GM12875 (cell line): ENCODE measurements around the gene MED22.

Source experiments
- H3K4me3 ChIP-seq: one replicate; pipeline ENCODE4 v1.5.1; 2011; ENCODE audit warnings: low read depth, low read length, control low read depth
- TF ChIP-seq, protein P1 (sequence below): IDR thresholded peaks from 2 replicates; pipeline ENCODE4 v1.5.1; 2011; ENCODE audit warnings: low read depth, mild to moderate bottlenecking, control low read depth, inconsistent platforms, low read length, moderate library complexity, borderline replicate concordance; ENCODE audit not compliant: insufficient read depth

MED22 gene

DNA sequence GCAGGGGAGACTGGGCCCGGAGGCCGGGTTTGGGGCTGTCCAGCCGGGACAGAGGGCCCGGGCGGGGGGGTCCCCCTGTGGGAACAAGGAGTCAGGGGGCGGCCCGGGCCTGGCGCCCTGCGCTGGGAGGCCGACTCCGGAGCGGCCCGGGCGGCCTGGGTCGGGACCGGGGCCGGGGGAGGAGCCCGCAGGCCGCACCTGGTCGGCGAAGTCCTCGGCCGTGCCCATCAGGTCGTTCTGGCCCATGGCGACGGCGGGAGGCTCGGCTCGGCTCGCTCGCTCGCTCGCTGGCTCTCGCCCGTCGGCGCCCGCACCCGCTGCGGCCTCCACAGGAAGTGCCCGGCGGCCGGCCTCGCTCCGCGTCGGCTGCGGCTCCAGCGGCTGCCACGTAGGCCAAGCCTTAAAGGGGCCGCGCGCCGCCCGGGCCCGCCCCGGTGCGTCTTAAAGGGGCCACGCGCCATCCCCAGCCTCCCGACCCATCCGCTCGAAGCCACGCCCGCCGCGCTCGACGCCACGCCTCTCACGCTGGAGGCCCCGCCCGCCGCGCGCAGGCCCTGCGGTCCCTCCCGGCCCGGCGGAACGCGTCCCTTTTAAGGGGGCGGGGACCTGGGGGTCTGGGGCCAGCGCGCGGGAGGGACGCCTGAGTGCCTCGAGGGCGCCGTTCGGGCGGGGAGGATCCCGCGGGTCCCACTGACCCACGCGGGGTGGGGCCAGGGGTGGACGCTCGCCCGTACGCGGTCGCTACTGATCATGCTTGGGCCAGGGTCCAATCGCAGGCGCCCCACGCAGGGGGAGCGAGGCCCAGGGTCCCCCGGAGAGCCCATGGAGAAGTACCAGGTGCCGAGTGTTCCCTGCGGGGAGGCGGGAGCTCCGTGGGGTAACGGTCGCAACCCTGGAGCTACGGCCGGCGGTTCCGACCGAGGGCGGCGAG is 28.1 kb upstream of the MED22 start, which contains the start of the genes STKLD1 and SURF4:
TSS of gene STKLD1 (plus strand) at position 643 of the 931 bp plus-strand sequence. CDS start at position 751, 108 bp downstream.
TSS of gene SURF4 (minus strand) at position 337 of the 931 bp plus-strand sequence. CDS start at position 246, 91 bp downstream.
- TF ChIP-seq, protein P1, sequence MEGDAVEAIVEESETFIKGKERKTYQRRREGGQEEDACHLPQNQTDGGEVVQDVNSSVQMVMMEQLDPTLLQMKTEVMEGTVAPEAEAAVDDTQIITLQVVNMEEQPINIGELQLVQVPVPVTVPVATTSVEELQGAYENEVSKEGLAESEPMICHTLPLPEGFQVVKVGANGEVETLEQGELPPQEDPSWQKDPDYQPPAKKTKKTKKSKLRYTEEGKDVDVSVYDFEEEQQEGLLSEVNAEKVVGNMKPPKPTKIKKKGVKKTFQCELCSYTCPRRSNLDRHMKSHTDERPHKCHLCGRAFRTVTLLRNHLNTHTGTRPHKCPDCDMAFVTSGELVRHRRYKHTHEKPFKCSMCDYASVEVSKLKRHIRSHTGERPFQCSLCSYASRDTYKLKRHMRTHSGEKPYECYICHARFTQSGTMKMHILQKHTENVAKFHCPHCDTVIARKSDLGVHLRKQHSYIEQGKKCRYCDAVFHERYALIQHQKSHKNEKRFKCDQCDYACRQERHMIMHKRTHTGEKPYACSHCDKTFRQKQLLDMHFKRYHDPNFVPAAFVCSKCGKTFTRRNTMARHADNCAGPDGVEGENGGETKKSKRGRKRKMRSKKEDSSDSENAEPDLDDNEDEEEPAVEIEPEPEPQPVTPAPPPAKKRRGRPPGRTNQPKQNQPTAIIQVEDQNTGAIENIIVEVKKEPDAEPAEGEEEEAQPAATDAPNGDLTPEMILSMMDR = no peak
- H3K4me3 ChIP-seq = peak within 1 kb of the TSS; percentile 74

DNA sequence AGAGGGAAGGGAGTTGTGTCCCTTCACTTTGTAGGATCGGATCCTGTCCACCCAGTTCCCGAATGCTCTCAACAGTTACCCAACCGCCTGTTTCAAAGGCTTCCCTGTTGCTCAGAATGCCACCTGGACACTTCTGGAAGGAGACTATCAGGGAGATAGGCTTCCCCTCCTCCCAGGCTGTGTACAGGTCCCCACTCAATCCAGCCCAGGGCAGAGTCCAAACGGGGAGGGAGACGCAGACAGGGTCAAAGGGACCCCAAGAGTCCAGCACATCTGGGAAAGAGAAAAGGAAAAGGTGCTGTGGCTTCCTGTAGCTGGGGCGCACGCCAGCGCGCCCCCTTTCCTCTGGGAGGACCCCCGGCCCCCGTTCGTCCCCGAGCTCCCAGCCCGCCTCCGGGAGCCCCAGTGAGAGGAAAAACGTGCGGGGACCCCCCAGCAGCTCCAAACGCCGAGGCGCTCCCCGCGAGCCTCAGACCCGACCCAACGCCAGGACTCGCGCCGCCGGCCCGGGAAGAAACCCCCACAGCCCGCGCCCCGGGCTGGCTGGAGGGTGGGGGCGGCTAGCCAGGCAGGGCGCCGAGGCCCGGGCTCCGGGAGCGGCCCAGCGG is 27.3 kb upstream of the MED22 start:
- peak overlapping the region; percentile 74 for H3K4me3 ChIP-seq
- TF ChIP-seq, protein P1 = 0 out of 2 replicates have a peak, but pooled peaks have one; percentile 0

DNA sequence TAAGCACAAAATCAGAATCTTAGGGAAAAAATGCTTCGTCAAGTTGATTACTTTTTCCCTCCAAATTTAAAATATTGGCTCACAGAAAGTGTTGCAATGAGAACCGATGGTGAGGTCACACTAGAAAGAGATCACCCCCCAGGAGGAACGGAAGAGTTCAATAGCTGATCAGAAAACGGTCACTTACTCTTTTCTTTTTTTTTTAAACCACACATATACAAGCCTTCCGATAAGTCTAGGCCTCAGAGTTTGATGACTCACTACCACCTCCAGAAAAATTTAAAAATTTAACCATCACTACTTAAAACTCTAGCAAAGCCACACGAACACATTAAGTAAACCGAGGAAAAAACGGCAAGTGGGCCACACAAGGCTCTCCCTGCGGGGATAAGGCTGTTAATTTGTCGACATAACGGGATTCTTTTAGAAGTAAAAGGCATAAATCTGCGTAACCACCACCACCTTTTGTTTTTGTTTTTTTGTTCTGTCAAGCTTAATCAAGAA is 26.7 kb upstream of the MED22 start:
- H3K4me3 ChIP-seq = peak overlapping the region; percentile 74
- TF ChIP-seq, protein P1 = no peak

DNA sequence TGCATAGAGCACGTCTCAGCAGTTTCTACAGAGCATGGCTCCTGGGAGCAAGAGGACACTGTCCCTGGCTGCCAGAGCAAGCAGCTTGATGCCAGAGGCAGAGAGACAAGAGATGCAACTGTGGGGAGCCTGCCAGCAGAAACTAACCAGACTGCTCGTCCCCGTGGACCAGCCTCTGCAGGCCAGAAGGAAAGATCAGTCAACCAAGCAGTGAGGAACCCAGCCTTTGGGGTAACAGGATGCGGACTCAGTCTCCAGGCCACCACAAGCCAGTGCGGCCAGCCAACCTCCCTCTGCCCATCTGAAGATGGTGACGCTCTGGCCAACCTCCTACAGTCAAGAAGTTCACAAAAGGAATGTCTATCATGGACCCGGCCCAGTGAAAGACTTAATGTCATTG is 24.2 kb upstream of the MED22 start:
- no peak overlapping the region for H3K4me3 ChIP-seq
- TF ChIP-seq, protein P1 = no peak

DNA sequence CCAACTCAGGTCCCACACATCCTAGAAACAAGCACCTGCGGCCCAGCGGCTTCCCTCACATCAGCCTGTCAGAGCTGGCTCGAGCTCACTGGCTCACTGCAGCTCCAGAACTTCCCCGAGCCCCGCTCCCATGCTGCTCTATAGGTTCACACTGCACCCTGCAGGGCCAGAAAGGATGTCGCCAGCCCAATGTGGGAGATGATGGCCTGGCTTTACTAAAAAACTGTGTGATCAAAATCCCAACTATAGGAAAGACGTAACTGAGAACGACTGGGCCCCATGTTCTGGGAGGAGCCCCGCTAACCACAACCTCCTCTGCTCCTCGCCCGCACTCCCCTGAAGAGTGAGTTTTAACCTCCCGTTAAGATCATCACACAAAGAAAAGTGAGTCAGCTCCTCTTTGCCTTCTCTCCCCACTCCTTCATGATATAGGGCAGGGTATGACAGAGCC is 23.4 kb upstream of the MED22 start:
- TF ChIP-seq, protein P1 = no peak
- no peak overlapping the region for H3K4me3 ChIP-seq

DNA sequence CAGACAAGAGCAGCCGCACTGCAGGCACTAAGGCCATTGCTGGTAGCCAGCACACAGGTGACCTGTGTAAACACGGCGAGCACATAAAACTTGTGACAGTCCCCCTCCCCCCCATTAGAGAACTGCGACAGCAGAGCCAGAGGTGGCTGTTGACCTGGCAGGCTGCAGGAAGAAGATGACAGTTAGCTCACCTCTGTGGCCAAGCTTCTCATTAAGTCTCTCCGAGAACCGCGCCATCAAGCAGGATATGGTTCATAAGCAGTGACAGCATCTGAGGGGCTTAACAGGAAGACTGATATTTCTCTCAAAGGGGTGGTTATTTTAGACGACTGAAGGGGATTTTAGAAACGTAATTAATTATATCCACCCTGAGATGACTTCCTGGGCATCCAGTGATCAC is 22.8 kb upstream of the MED22 start:
- no peak overlapping the region for H3K4me3 ChIP-seq
- TF ChIP-seq, protein P1 = no peak

DNA sequence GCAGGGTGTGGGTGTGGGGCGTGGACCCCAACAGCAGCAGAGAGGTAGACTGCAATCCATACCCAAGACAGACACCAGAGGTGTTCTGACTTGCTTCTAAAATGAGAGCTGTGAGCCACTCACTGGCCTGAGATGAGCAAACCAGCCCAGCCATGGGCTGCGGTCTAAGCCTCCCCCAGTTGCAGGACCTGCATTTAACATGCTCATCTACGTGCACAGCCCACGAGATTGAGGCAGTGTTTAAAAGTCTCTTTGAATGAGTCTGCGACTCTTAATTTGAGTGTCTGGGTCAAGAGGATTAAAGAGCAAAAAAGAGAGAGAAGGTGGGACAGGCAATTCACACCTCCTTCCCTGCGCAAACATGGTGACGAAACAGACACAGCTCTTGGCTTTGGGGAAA is 22.0 kb upstream of the MED22 start:
- TF ChIP-seq, protein P1 = no peak
- no peak overlapping the region for H3K4me3 ChIP-seq
